Activated CD4-positive, CD25-positive, alpha-beta regulatory T cell treated with anti-CD3 and anti-CD28 coated beads, Interleukin-2, amount 50 U/mL, for 72 hours (primary cell): ENCODE data around the gene ARSG.

ENCODE experiments used
- DNase-seq: peaks from one replicate; pipeline ENCODE4 v3.0.0; 2021

The ARSG gene

GRCh38 chr17:68457168-68457538 is 165.9 kb downstream of the ARSG start, which contains the start of gene WIPI1:
Gene WIPI1, minus strand, starts transcription at chr17:68457496. Its CDS starts 75 bp downstream, at chr17:68457421.
- no peak for DNase-seq

- peak; percentile 98 for DNase-seq
These were observed 166.4 kb downstream of the ARSG start for GRCh38 chr17:68457539-68458259.

- no peak for DNase-seq
These were observed 167.2 kb downstream of the ARSG start for GRCh38 chr17:68458260-68459036.

GRCh38 chr17:68459037-68459639 is 167.8 kb downstream of the ARSG start:
- DNase-seq = no peak

GRCh38 chr17:68460146-68460545 is 168.9 kb downstream of the ARSG start:
- DNase-seq = no peak

- DNase-seq = no peak
These were observed 169.4 kb downstream of the ARSG start for GRCh38 chr17:68460715-68461114.

GRCh38 chr17:68461122-68461539 is 169.8 kb downstream of the ARSG start:
- no peak for DNase-seq

- DNase-seq = peak; percentile 47
These were observed 170.3 kb downstream of the ARSG start for GRCh38 chr17:68461589-68461988.

GRCh38 chr17:68462381-68463210 is 171.3 kb downstream of the ARSG start:
- peak; percentile 61 for DNase-seq

- no peak for DNase-seq
These were observed 172.1 kb downstream of the ARSG start for GRCh38 chr17:68463211-68464019.

- no peak for DNase-seq
These were observed 177.0 kb downstream of the ARSG start for GRCh38 chr17:68468334-68468733.

GRCh38 chr17:68468788-68469187 is 177.5 kb downstream of the ARSG start:
- DNase-seq = no peak
